Measurements from ENCODE around the gene SYVN1.
"Not testable (repeated sequence)": the region's sequence is repeated elsewhere in the genome, so short reads cannot be mapped to it uniquely, and the experiment has no call there.

SYVN1 gene

DNA sequence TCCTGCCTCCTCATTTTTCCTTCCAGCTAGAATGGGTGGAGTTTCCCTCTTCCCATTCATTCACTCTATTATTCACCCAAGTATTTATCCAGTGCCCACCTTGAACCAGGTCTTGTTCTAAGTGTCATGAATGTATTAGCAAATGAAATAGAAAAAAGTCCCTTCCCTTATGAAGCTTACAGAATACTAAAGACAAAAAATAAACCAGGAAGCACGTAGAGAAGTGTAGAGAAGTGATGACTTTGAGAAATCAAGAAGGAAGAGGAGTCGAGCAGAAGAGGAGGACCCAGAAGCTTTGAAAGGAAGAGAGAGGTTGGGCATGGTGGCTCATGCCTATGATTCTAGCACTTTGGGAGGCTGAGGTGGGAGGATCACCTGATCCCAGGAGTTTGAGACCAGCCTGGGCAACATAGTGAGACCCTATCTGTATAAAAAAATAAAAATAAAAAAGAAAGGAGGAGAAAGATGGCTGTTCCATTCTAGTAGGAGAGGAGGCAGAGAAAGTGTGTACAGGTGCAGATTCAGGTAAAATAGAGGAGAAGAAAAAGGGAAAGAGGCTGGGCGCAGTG is 17.1 kb upstream of the SYVN1 start:
- no peak for DNase-seq (ENCODE audit: low read depth)

DNA sequence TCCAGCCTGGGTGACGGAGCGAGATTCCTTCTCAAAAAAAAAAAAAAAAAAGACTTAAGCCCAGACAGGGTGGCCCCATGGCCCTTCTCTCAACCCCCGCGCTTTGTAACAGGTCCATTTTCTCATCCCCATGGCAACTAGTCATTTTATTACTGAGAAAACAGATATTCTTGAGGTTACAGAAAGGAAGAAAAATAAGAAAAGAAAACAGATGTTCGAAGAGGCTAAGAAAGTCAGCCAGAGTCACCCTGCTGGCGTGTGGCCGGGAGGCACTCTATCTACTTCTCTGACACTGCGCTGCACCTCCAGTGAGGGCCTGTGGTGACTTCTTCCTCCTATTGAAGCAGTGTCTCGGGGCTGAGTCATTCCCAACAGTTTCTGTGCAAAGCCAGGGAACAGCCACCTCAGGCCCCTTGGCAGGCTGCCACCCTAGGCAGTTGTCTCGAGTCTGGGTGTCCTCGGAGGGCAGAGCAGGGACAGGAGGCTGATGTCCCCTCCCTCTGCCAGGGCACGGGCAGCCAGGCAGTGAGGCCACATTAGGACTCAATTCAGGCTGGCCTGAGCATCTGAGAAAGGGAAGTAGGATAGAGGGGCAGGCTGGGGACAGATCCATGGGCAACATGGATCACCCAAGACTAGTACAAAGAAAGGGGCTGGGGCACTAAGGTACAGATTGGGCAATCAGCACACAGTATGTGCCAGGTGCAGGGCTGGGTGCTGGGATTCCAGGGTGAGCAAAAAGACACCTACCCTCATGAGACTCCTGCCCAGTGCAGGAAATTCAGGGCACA is 16.4 kb upstream of the SYVN1 start:
- no peak for DNase-seq (ENCODE audit: low read depth)

GRCh38 chr11:65150131-65150508 is 15.8 kb upstream of the SYVN1 start:
- DNase-seq (ENCODE audit: low read depth): not testable (repeated sequence)

GRCh38 chr11:65148657-65149056 is 14.3 kb upstream of the SYVN1 start:
- DNase-seq (ENCODE audit: low read depth): no peak

DNA sequence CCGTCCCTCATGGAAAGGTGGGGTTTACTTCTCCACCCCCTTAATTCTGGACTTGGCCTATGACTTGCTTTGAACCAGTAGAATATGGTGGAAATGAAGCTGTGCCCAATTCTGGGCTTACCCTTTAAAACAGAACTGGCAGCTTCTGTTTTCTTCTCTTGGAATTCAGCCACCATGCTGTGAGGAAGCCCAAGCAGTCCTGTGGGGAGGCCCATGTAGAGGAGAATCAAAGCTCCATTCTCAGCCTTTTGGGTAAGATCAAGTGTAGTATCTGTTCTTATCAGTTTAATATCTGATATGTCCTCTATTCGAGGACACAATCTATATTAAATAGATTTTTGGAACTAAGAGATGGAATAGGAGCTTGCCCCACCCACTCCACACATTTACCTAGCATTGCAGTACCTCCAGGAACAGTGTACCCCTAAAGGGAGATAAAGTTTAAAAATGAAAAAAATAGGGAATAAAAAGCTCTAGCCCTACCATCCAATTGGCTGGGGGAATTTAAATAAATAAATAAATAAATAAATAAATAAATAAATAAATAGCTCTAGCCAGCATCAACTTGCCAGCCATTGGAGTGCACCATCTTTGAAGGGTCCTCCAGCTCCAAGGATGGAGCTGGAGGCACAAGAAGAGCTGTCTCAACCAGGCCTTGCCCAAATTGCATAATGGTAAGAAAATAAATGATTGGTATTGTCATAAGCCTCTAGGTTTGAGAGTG is 13.2 kb upstream of the SYVN1 start:
- no peak for DNase-seq (ENCODE audit: low read depth)

GRCh38 chr11:65141896-65142494 is 7.7 kb upstream of the SYVN1 start:
- no peak for DNase-seq (ENCODE audit: low read depth)

GRCh38 chr11:65136515-65137096 is 2.3 kb upstream of the SYVN1 start:
- DNase-seq (ENCODE audit: low read depth): no peak

- DNase-seq (ENCODE audit: low read depth): no peak
These were observed 1.4 kb upstream of the SYVN1 start for GRCh38 chr11:65135633-65136145.

DNA sequence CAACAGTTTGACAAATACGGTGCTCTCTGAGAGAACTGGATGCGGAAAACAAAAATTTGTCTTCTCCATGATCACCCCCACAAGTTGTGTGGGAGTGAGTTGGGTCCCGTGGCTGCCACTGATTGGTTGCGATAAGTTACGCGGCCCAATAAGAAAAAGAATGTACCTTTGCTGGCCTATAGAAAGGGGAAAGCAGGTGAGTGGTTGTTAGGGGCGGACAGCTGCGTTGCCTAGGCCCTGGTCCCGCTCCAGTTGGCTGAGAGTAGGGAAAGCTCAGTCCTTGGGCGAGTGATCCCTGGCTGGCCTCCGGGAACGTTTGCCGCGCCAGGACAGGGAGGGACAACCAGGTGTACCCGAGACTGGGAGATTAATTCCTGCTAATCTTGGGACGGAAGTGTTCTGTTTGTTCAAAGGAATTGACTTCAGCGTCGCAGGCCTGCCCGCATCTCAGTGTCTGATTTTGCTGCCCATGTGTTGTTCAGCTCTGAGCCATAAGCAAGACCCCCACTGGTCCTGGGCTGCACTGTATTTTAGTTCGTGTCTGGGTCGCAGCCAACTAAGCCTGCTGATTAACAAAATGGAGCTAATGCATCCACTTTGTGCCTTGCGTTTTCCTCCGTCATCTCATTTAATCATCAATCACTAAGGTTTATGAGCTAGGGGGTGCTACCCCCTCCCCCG is 773 bp upstream of the SYVN1 start:
- peak; percentile 77 for DNase-seq (ENCODE audit: low read depth)

DNA sequence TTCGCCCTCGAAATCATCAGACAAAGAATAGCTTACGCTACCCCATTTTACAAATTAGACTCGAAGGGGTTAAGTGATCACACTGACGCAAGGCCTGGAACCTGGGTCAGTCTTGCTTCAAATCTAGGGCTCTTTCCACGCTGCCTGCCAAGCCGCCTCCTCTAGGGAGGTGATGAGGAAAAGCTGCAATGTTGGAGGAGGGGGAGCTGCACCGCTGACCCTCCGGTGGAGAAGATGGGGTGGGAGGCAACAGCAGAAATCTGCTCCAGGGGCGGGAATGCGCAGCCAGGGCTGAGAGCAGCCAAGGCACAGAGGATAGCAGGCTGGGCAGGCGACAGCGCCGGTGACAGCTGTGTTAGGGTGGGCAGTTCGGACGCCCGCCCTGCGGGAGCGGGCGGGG is 595 bp downstream of the SYVN1 start:
- DNase-seq (ENCODE audit: low read depth): no peak

GRCh38 chr11:65132988-65133700 is 1.2 kb downstream of the SYVN1 start:
- peak; percentile 39 for DNase-seq (ENCODE audit: low read depth)

DNA sequence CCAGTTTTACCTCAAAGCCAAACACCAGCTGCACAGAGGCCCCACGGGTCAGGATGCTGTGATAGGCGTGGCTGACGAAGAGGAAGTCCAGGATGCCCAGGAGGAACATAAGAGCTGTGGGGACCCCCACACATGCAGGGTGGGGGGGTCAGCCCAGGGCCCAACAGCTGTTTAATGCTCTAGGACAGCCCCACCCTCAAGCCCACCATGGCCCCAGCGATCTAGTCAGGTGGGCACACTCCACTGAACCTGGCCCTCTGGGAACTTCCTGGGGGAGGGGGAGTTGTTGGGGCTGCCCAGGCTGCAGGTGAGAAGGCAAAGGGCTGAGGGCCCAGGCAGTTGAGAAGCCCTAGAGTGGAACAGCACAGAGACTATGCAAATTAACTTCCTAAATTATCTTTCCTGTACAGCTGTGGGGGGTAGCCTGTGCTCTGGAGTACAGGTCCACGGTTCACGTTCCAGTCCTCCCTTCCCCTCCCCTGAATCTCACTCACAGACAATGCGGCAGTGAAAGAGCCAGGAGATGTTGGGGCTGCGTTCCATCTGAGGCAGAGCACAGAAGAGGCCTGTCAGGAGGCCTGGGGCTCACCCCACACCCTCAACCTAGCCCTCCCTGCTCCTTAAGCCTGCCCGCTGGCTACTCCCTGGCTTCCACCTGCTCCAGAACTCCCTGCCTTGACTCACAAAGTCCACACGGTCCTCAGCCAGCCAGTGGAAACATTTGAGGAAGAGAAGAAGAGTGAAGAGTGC is 1.9 kb downstream of the SYVN1 start:
- DNase-seq (ENCODE audit: low read depth): no peak

- no peak for DNase-seq (ENCODE audit: low read depth)
These were observed 2.5 kb downstream of the SYVN1 start for GRCh38 chr11:65131895-65132237.

GRCh38 chr11:65131417-65131776 is 2.9 kb downstream of the SYVN1 start:
- no peak for DNase-seq (ENCODE audit: low read depth)

- DNase-seq (ENCODE audit: low read depth): no peak
These were observed 3.5 kb downstream of the SYVN1 start for GRCh38 chr11:65130631-65131416.

GRCh38 chr11:65129649-65130441 is 4.5 kb downstream of the SYVN1 start:
- no peak for DNase-seq (ENCODE audit: low read depth)

DNA sequence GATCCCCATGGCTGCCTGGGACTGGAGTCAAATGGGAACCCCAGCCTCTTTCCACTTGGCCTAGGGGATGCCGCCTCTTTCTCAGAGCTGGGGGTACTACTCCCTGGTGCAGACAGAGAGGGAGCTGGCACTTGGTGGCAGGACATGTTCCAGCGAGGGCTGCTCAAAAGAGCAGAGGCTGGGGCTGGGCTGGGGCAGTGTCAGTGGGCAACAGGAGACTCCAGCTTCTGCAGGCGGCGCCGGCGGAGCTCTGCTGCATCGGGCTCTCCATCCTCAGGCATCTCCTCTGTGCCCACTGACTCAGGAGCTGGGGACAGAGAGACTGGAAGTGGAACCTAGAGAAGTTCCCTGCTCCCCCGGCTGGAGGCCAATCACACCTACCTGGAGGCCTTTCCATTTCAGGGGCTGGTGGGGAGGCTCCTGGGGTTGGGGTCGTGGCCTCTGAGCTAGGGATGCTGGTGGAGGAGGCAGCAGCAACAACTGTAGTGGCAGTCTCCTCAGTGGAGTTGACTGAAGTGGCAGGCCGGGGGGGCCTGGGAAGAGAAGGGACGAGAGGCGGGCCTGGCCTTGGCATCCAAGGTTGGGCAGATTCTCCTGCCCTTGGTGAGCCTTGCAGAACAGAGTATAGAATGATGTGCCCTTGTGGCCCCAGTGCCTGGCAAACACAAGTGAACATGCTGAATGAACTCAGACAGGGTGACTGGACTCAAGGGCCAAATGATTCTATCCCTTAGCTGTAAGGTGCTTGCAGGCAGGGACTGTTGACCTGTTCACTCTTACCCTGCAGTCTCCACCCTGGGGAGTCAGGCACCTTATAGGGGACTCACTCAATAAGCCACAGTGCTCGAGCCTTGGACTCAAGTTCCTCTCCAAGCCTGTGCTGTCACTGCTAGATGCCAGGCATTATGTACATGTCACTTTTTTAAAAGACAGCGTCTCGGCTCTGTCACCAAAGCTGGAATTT is 5.9 kb downstream of the SYVN1 start:
- no peak for DNase-seq (ENCODE audit: low read depth)

Data from stimulated activated CD4-positive, alpha-beta T cell treated with anti-CD3 and anti-CD28 coated beads, Interleukin-2, amount 100 ng/mL, for 4 hours (primary cell).